ENCODE measurements around the gene RUNDC1.

RUNDC1 gene

DNA sequence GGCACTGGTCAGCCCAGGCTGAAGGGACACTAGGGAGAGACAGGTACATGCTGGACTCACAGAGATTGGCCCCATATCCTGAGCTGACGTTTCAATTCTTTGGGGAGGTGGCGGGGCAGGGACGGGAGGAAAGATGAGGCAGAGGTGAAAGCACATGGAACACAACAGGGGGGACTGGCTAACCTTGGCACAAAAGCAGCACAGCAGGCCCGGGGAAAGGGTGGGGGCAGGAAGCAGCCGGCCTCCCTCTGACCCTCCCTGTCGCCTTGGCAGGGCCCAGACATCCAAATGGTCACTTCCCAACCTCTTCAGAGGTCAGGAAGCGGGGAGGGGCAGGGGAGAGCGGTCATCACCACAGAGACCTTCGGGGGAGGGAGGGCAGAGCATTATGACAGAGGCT is 35.2 kb downstream of the RUNDC1 start:
- Histone ChIP-seq H3K9me3 (no peaks in the 10 kb centered on the region), H3K4me3 (ENCODE audit: low read depth, low read length) (no peak overlapping the region), H3K4me1 (peaks cover 13% of the 10 kb centered on the region), H3K27me3 (no peaks in the 10 kb centered on the region), H3K36me3 (peaks cover 6% of the 10 kb centered on the region; the same call in 1 of the 2 replicates)
- no peak for DNase-seq
- no peak for TF ChIP-seq CTCF (IDR thresholded peaks at IDR 0.05; ENCODE audit: low read depth, low read length)

DNA sequence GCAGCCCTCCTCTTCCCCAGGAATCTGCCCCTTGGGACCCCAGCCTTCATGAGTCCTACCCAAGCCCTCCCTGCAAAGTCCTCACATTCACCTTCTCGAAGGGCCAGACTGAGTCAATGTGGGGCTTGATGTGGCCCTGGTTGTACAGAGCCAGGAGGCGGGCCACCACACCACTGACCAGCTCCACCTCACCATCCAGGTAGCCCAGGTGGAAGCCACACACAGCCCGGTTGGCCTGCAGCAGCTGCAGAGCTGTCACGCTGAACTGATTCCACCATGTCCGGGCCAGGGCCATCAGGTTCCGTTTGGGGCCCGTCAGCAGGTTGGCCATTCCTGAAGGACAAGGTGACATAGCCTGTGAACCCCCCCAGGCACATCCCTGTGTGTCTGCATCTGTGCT is 35.9 kb downstream of the RUNDC1 start:
- DNase-seq, result no peak
- TF ChIP-seq CTCF (IDR thresholded peaks at IDR 0.05; ENCODE audit: low read depth, low read length), result no peak
- H3K36me3 ChIP-seq, result peaks cover 6% of the 10 kb centered on the region; the same call in 1 of the 2 replicates
- no peak overlapping the region for H3K4me3 ChIP-seq (ENCODE audit: low read depth, low read length)
- H3K9me3 ChIP-seq, result no peaks in the 10 kb centered on the region
- no peaks in the 10 kb centered on the region for H3K27me3 ChIP-seq
- peaks cover 16% of the 10 kb centered on the region for H3K4me1 ChIP-seq

GRCh38 chr17:43018008-43018853 is 37.9 kb downstream of the RUNDC1 start:
- peak; percentile 89 for DNase-seq
- H3K9me3 ChIP-seq, result no peaks in the 10 kb centered on the region
- H3K36me3 ChIP-seq, result peaks cover 6% of the 10 kb centered on the region; the same call in 1 of the 2 replicates
- H3K4me3 ChIP-seq (ENCODE audit: low read depth, low read length), result peak overlapping the region; percentile 19; the same call in 1 of the 2 replicates
- no peaks in the 10 kb centered on the region for H3K27me3 ChIP-seq
- peaks cover 16% of the 10 kb centered on the region for H3K4me1 ChIP-seq
- no peak for TF ChIP-seq CTCF (IDR thresholded peaks at IDR 0.05; ENCODE audit: low read depth, low read length)

DNA sequence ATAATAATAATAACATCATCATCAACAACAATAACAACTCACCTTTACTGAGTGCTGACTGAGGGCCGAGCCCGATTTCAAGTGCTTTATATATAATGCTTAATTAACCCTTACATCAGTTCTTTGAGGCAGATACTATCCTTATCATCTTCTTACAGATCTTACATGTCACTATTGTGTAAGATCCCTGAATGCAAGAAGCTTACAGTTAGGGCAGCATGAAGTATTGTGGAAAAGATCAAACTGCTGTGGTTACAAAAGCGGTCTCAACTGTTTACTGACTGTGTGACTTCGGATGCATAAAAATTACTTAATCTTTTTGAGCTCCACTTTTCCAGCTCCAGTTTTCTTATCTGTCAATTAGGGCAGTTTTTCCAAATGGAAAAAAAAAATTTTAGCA is 38.6 kb downstream of the RUNDC1 start:
- H3K9me3 ChIP-seq, result no peaks in the 10 kb centered on the region
- H3K36me3 ChIP-seq, result peaks cover 6% of the 10 kb centered on the region; the same call in 1 of the 2 replicates
- no peak for DNase-seq
- no peaks in the 10 kb centered on the region for H3K27me3 ChIP-seq
- no peak for TF ChIP-seq CTCF (IDR thresholded peaks at IDR 0.05; ENCODE audit: low read depth, low read length)
- peaks cover 16% of the 10 kb centered on the region for H3K4me1 ChIP-seq
- no peak overlapping the region; the same call in 1 of the 2 replicates for H3K4me3 ChIP-seq (ENCODE audit: low read depth, low read length)

- TF ChIP-seq CTCF (IDR thresholded peaks at IDR 0.05; ENCODE audit: low read depth, low read length), result no peak
- DNase-seq, result no peak
- Histone ChIP-seq H3K27me3 (no peaks in the 10 kb centered on the region), H3K36me3 (peaks cover 6% of the 10 kb centered on the region; the same call in 1 of the 2 replicates), H3K4me3 (ENCODE audit: low read depth, low read length) (peak overlapping the region; percentile 14; the same call in 1 of the 2 replicates), H3K4me1 (peaks cover 16% of the 10 kb centered on the region), H3K9me3 (no peaks in the 10 kb centered on the region)
These were observed 39.1 kb downstream of the RUNDC1 start for GRCh38 chr17:43019418-43019817.

GRCh38 chr17:43020030-43020621 is 39.8 kb downstream of the RUNDC1 start:
- Histone ChIP-seq H3K4me1 (peaks cover 16% of the 10 kb centered on the region), H3K9me3 (no peaks in the 10 kb centered on the region), H3K4me3 (ENCODE audit: low read depth, low read length) (peak overlapping the region; percentile 14; the same call in 1 of the 2 replicates), H3K36me3 (peaks cover 6% of the 10 kb centered on the region; the same call in 1 of the 2 replicates), H3K27me3 (no peaks in the 10 kb centered on the region)
- no peak for DNase-seq
- TF ChIP-seq CTCF (IDR thresholded peaks at IDR 0.05; ENCODE audit: low read depth, low read length), result no peak

Data from BE2C (cell line).